Fibroblast of lung (primary cell): ENCODE measurements around the gene OLFML3. TPM values are rescaled to one million over a fixed set of nuclear protein-coding genes. Genes with fewer than 3 reads are reported as not detected.

ENCODE experiments used
- DNase-seq, 2 donors: peaks; one replicate each; pipeline versions ENCODE4 v3.0.0 to v3.0.0-alpha.2; 2010; ENCODE audit warnings: low read depth in 2 of 2
- H2AFZ ChIP-seq: 2 replicates; pipeline ENCODE4 v1.5.1; 2012; ENCODE audit warnings: low read length, control low read depth, inconsistent platforms
- H3K27ac ChIP-seq: 2 replicates; pipeline ENCODE4 v1.5.1; 2011; ENCODE audit warnings: low read length, control low read depth; ENCODE audit not compliant: insufficient read depth
- H3K27me3 ChIP-seq: 2 replicates; pipeline ENCODE4 v1.5.1; 2011; ENCODE audit warnings: mild to moderate bottlenecking, low read length; ENCODE audit not compliant: control insufficient read depth, insufficient read depth
- H3K36me3 ChIP-seq: 2 replicates; pipeline ENCODE4 v1.5.1; 2011; ENCODE audit warnings: low read length; ENCODE audit not compliant: control insufficient read depth, insufficient read depth
- H3K4me1 ChIP-seq: 2 replicates; pipeline ENCODE4 v1.5.1; 2011; ENCODE audit warnings: low read length; ENCODE audit not compliant: control insufficient read depth, insufficient read depth; ENCODE audit errors: extremely low read depth
- H3K4me2 ChIP-seq: 2 replicates; pipeline ENCODE4 v1.5.1; 2011; ENCODE audit warnings: low read length, control low read depth; ENCODE audit not compliant: insufficient read depth; ENCODE audit errors: extremely low read depth
- H3K4me3 ChIP-seq, 4 experiments: fragments of 200-600 bp in 1 of 4; sonication (generic) in 1 of 4; replicated peaks in 1 of 4; 2 replicates each; pipeline ENCODE4 v1.5.1; 2011 to 2016; ENCODE audit warnings: low read length in 4 of 4, low read depth in 3 of 4, mild to moderate bottlenecking in 3 of 4, control low read depth in 2 of 4, inconsistent platforms in 1 of 4, mixed read lengths in 1 of 4; ENCODE audit not compliant: insufficient read depth in 1 of 4; ENCODE audit errors: control extremely low read depth in 1 of 4
- H3K79me2 ChIP-seq: 2 replicates; pipeline ENCODE4 v1.5.1; 2012; ENCODE audit warnings: mild to moderate bottlenecking, low read length, inconsistent platforms; ENCODE audit not compliant: control insufficient read depth, insufficient read depth
- H3K9ac ChIP-seq: 2 replicates; pipeline ENCODE4 v1.5.1; 2011; ENCODE audit warnings: mild to moderate bottlenecking, low read length, control low read depth; ENCODE audit not compliant: insufficient read depth
- H3K9me3 ChIP-seq: 2 replicates; pipeline ENCODE4 v1.5.1; 2012; ENCODE audit warnings: low read depth, low read length; ENCODE audit not compliant: control insufficient read depth, insufficient read depth
- H4K20me1 ChIP-seq: 2 replicates; pipeline ENCODE4 v1.5.1; 2011; ENCODE audit warnings: low read length; ENCODE audit not compliant: control insufficient read depth, insufficient read depth; ENCODE audit errors: extremely low read depth
- CTCF ChIP-seq, 2 donors: IDR thresholded peaks in 1 of 2; conservative IDR thresholded peaks in 1 of 2; 1 replicate in 1 of 2; 2 replicates in 1 of 2; pipeline ENCODE4 v1.5.1; 2011 to 2012; ENCODE audit warnings: low read length in 2 of 2, control low read depth in 1 of 2, inconsistent platforms in 1 of 2, low read depth in 1 of 2, mild to moderate bottlenecking in 1 of 2
- EZH2 ChIP-seq: IDR thresholded peaks from 2 replicates; pipeline ENCODE4 v1.5.1; 2012; ENCODE audit warnings: low read length, control low read depth, mild to moderate bottlenecking; ENCODE audit errors: missing control alignments
- polyA plus RNA-seq, 2 donors: library from polyadenylated mRNA; depleted of rRNA in 1 of 2; stranded (reverse) in 1 of 2; unstranded in 1 of 2; fragments of >200 nt; gene quantifications; 2 replicates each; pipeline ENCODE4 v1.2.1, GENCODE V29; 2011 to 2012; ENCODE audit warnings: missing spikeins in 1 of 2
- total RNA-seq: library from RNA; depleted of rRNA; stranded (reverse); fragments of >200 nt; gene quantifications from 2 replicates; pipeline ENCODE4 v1.2.1, GENCODE V29; 2014

Gene OLFML3
- total and polyA plus RNA-seq, 2 donors (not counting 1 experiment from before 2014, with no cell fraction given), result 68.0 to 133 TPM

- H3K4me1 ChIP-seq, result peaks cover 23% of the 10 kb centered on the region
- TF ChIP-seq CTCF (conservative IDR thresholded peaks at IDR 0.05 in 1 of 2, IDR thresholded peaks at IDR 0.05 in 1 of 2; ENCODE audit: low read depth in 1 of 2, low read length in 2 of 2) (no peak), EZH2 (no peak)
Observed at GRCh38 chr1:113981962-113982931, 3.0 kb downstream of the OLFML3 start.

GRCh38 chr1:113982949-113983348, 3.7 kb downstream of the OLFML3 start:
- TF ChIP-seq CTCF (conservative IDR thresholded peaks at IDR 0.05 in 1 of 2, IDR thresholded peaks at IDR 0.05 in 1 of 2; ENCODE audit: low read depth in 1 of 2, low read length in 2 of 2) (no peak), EZH2 (no peak)
- Histone ChIP-seq H3K9ac (no peak overlapping the region), H3K27me3 (no peaks in the 10 kb centered on the region), H2AFZ (peak overlapping the region; percentile 24), H3K4me2 (peak overlapping the region; percentile 97), H3K4me3 (peak overlapping the region; percentile 31 to 52 (median 36)), H3K4me1 (peaks cover 23% of the 10 kb centered on the region), H4K20me1 (no peaks in the 10 kb centered on the region), H3K36me3 (peaks cover 5% of the 10 kb centered on the region), H3K79me2 (peaks cover 6% of the 10 kb centered on the region), H3K9me3 (no peaks in the 10 kb centered on the region), H3K27ac (peak overlapping the region; percentile 43)
- no peak for DNase-seq

More at GRCh38 chr1:113981962-113982931, 3.0 kb downstream of the OLFML3 start:
- Histone ChIP-seq H3K9me3 (no peaks in the 10 kb centered on the region), H4K20me1 (no peaks in the 10 kb centered on the region), H3K27me3 (no peaks in the 10 kb centered on the region), H3K9ac (no peak overlapping the region), H3K4me3 (peak overlapping the region; percentile 31 to 52 (median 36)), H3K36me3 (peaks cover 5% of the 10 kb centered on the region), H3K27ac (peak overlapping the region; percentile 43), H3K79me2 (peaks cover 6% of the 10 kb centered on the region), H3K4me2 (peak overlapping the region; percentile 97), H2AFZ (peak overlapping the region; percentile 24)
- peak; percentile 82 to 90 for DNase-seq

GRCh38 chr1:113983391-113983790, 4.1 kb downstream of the OLFML3 start:
- Histone ChIP-seq H2AFZ (no peak overlapping the region), H3K4me3 (peak overlapping the region in 1 of 4 experiments; percentile 52), H3K9me3 (no peaks in the 10 kb centered on the region), H3K27ac (no peak overlapping the region), H3K4me2 (peak overlapping the region; percentile 97), H3K4me1 (peaks cover 23% of the 10 kb centered on the region), H3K9ac (no peak overlapping the region), H3K36me3 (peaks cover 5% of the 10 kb centered on the region), H3K27me3 (no peaks in the 10 kb centered on the region), H4K20me1 (no peaks in the 10 kb centered on the region), H3K79me2 (peaks cover 6% of the 10 kb centered on the region)
- no peak for DNase-seq
- no peak for TF ChIP-seq CTCF (conservative IDR thresholded peaks at IDR 0.05 in 1 of 2, IDR thresholded peaks at IDR 0.05 in 1 of 2; ENCODE audit: low read depth in 1 of 2, low read length in 2 of 2)
- TF ChIP-seq EZH2, result no peak
